Astrocyte of the spinal cord (primary cell): Measurements from ENCODE around the gene IGFALS.

Experiments
- DNase-seq: peaks from one replicate; pipeline ENCODE4 v3.0.0; 2011; ENCODE audit warnings: low read depth, low spot score
- H3K4me3 ChIP-seq: 2 replicates; pipeline ENCODE4 v1.5.1; 2011; ENCODE audit warnings: low read depth, mild to moderate bottlenecking, low read length, moderate library complexity
- CTCF ChIP-seq: IDR thresholded peaks from 2 replicates; pipeline ENCODE4 v1.5.1; 2012; ENCODE audit warnings: low read depth, mild to moderate bottlenecking, low read length, inconsistent platforms
- in situ Hi-C: cut with HindIII; loops from 2 replicates; pipeline ENCODE4 v1.10.0; 2017; ENCODE audit warnings: low sequenced_read_pairs

IGFALS gene

GRCh38 chr16:1793578-1794220 lies at the start of gene IGFALS:
Gene IGFALS, minus strand, starts transcription at chr16:1793705. Its CDS starts 53 bp downstream, at chr16:1793652.
- no peak for TF ChIP-seq CTCF
- in situ Hi-C loops: no loop called here
- DNase-seq: no peak
- no peak within 1 kb of the TSS for H3K4me3 ChIP-seq

- H3K4me3 ChIP-seq: no peak overlapping the region
- TF ChIP-seq CTCF: no peak
- in situ Hi-C loops: no loop called here
- DNase-seq: no peak
Measured at GRCh38 chr16:1839554-1839953, 46.0 kb upstream of the IGFALS start.

GRCh38 chr16:1834096-1834495 lies 40.6 kb upstream of the IGFALS start:
- DNase-seq: no peak
- H3K4me3 ChIP-seq: no peak overlapping the region
- in situ Hi-C loops: no loop called here
- TF ChIP-seq CTCF: no peak

GRCh38 chr16:1832838-1833454 lies 39.4 kb upstream of the IGFALS start:
- DNase-seq: no peak
- no peak overlapping the region for H3K4me3 ChIP-seq
- in situ Hi-C loops: no loop called here
- no peak for TF ChIP-seq CTCF

- in situ Hi-C loops: no loop called here
- TF ChIP-seq CTCF: no peak
- H3K4me3 ChIP-seq: no peak overlapping the region
- DNase-seq: no peak
Measured at GRCh38 chr16:1831186-1832075, 37.9 kb upstream of the IGFALS start.

- no peak overlapping the region for H3K4me3 ChIP-seq
- TF ChIP-seq CTCF: no peak
- DNase-seq: no peak
- in situ Hi-C loops: no loop called here
Measured at GRCh38 chr16:1830213-1830612, 36.7 kb upstream of the IGFALS start.
